Activated T-cell treated with anti-CD3 and anti-CD28 coated beads, Interleukin-2, amount 50 U/mL, for 24 hours (primary cell): ENCODE data around the gene SPINK6.

Source experiments
- DNase-seq: peaks from one replicate; pipeline ENCODE4 v3.0.0-alpha.2; 2020
- H3K27ac Mint-ChIP-seq: 2 replicates; pipeline ENCODE4 v1.8.0; 2020; ENCODE audit warnings: mild to moderate bottlenecking, mixed read lengths
- H3K27me3 Mint-ChIP-seq: 2 replicates; pipeline ENCODE4 v1.8.0; 2020; ENCODE audit warnings: mixed read lengths
- H3K36me3 Mint-ChIP-seq: 2 replicates; pipeline ENCODE4 v1.8.0; 2020; ENCODE audit warnings: low read depth, mixed read lengths
- H3K4me1 Mint-ChIP-seq: 2 replicates; pipeline ENCODE4 v1.8.0; 2020; ENCODE audit warnings: low read depth, mixed read lengths
- H3K4me3 Mint-ChIP-seq: 2 replicates; pipeline ENCODE4 v1.8.0; 2020; ENCODE audit warnings: mild to moderate bottlenecking, moderate library complexity, mixed read lengths
- H3K9me3 Mint-ChIP-seq: 2 replicates; pipeline ENCODE4 v1.8.0; 2020; ENCODE audit warnings: mixed read lengths

The SPINK6 gene, protein sequence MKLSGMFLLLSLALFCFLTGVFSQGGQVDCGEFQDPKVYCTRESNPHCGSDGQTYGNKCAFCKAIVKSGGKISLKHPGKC

DNA sequence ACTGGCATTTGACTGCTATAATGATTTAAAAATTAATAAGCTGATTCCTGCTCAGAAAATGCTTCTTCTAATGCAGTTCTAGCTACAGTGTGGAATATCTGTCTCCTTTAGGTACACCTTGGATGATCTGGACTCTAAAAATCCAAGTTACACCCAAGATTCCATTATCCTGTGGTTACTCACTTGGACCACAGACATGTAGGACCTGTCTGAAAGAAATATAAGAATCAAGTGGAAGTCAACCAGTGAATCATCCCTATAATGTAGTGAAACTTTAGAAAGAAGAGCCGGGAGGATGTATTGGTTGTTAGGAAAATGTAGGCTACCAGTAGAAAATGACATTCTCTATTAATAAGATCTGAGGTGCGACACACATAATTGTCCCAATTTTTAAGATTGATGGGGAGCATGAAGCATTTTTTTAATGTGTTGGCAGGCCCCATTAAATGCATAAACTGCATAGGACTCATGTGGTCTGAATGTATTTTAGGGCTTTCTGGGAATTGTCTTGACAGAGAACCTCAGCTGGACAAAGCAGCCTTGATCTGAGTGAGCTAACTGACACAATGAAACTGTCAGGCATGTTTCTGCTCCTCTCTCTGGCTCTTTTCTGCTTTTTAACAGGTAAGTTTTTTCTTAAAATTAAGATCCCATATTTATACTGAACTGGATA, at the start of gene SPINK6:
Gene SPINK6, plus strand, starts transcription at position 512 of the 673 bp plus-strand sequence. Its CDS starts 55 bp downstream, at position 567.
- Mint-ChIP-seq H3K9me3 (no peaks in the 10 kb centered on the region), H3K27ac (no peak within 1 kb of the TSS), H3K4me1 (no peaks in the 10 kb centered on the region), H3K36me3 (no peaks in the 10 kb centered on the region), H3K4me3 (no peak within 1 kb of the TSS), H3K27me3 (peaks cover 4% of the 10 kb centered on the region)
- no peak for DNase-seq

DNA sequence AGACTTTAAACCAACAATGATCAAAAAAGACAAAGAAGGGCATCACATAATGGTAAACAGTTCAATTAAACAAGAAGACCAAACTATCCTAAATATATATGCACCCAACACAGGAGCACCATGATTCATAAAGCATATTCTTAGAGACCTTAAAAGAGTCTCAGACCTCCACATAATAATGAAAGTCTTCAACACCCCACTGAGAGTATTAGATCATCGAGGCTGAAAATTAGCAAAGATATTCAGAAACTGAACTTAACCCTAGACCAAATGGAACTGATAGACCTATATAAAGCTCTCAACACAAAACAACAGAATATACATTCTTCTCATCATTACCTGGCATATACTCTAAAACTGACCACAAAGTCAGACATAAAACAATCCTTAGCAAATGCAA, 46.2 kb upstream of the SPINK6 start:
- Mint-ChIP-seq H3K9me3 (peaks cover 5% of the 10 kb centered on the region), H3K4me1 (peaks cover 5% of the 10 kb centered on the region), H3K27me3 (peaks cover 4% of the 10 kb centered on the region), H3K4me3 (no peak overlapping the region), H3K36me3 (no peaks in the 10 kb centered on the region), H3K27ac (no peak overlapping the region)
- no peak for DNase-seq

GRCh38 chr5:148162038-148162437, 40.8 kb upstream of the SPINK6 start:
- no peak for DNase-seq
- Mint-ChIP-seq H3K27ac (no peak overlapping the region), H3K4me1 (no peaks in the 10 kb centered on the region), H3K27me3 (peaks cover 4% of the 10 kb centered on the region), H3K36me3 (no peaks in the 10 kb centered on the region), H3K4me3 (no peak overlapping the region), H3K9me3 (no peaks in the 10 kb centered on the region)

- no peak overlapping the region for H3K27ac Mint-ChIP-seq
- no peak overlapping the region for H3K4me3 Mint-ChIP-seq
- no peaks in the 10 kb centered on the region for H3K36me3 Mint-ChIP-seq
- H3K4me1 Mint-ChIP-seq = no peaks in the 10 kb centered on the region
- no peak for DNase-seq
- H3K27me3 Mint-ChIP-seq = peaks cover 4% of the 10 kb centered on the region
- H3K9me3 Mint-ChIP-seq = no peaks in the 10 kb centered on the region
These were observed 39.5 kb upstream of the SPINK6 start for GRCh38 chr5:148163345-148163744.

DNA sequence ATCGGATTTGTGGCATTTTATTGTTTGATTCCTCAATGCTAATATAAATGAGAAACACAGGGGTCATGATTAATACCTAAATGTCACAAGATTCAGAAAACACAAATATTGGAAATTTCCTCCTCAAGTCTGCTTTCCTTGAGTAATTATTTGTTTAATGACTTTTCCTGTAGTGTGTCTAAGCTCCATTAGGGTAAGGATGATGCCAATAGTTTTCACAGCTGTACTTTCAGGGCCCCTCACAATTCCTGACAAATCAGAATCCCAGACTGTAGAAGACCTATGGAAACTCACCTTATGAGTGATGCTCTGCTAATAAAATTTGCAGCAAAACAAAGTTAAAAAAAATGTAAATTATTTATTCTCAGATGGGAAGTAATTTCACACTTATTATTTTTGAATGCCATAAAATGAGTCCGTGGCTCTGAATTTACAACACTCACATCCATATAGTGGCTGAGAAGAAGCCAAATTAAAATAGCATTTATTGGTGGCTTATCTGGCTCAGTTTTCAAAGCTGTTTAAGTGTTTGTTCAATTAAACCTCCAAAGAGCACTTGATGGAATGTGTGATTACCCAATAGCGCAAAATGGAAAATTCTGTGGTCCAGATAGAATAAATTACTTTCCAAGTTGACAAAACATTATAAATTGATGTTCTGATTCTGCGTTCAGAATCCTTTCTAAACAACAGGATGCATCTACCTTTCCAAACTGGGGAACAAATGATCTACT, 36.1 kb upstream of the SPINK6 start:
- no peaks in the 10 kb centered on the region for H3K27me3 Mint-ChIP-seq
- no peaks in the 10 kb centered on the region for H3K9me3 Mint-ChIP-seq
- no peak overlapping the region for H3K27ac Mint-ChIP-seq
- no peaks in the 10 kb centered on the region for H3K4me1 Mint-ChIP-seq
- no peaks in the 10 kb centered on the region for H3K36me3 Mint-ChIP-seq
- DNase-seq = no peak
- H3K4me3 Mint-ChIP-seq = no peak overlapping the region

GRCh38 chr5:148168246-148168645, 34.6 kb upstream of the SPINK6 start, which contains the start of gene SPINK14:
Gene SPINK14, plus strand, starts transcription at chr5:148168546. Its CDS starts 1,187 bp downstream, at chr5:148169733.
- no peak within 1 kb of the TSS for H3K27ac Mint-ChIP-seq

GRCh38 chr5:148172377-148172776, 30.5 kb upstream of the SPINK6 start:
- DNase-seq = no peak
- no peaks in the 10 kb centered on the region for H3K36me3 Mint-ChIP-seq
- H3K27ac Mint-ChIP-seq = no peak overlapping the region
- H3K4me1 Mint-ChIP-seq = no peaks in the 10 kb centered on the region
- H3K27me3 Mint-ChIP-seq = peaks cover 10% of the 10 kb centered on the region
- no peaks in the 10 kb centered on the region for H3K9me3 Mint-ChIP-seq
- H3K4me3 Mint-ChIP-seq = no peak overlapping the region

More at GRCh38 chr5:148168246-148168645, 34.6 kb upstream of the SPINK6 start, which contains the start of gene SPINK14:
- H3K27me3 Mint-ChIP-seq = peaks cover 3% of the 10 kb centered on the region
- no peaks in the 10 kb centered on the region for H3K36me3 Mint-ChIP-seq
- no peaks in the 10 kb centered on the region for H3K4me1 Mint-ChIP-seq
- no peak for DNase-seq
- no peaks in the 10 kb centered on the region for H3K9me3 Mint-ChIP-seq
- no peak within 1 kb of the TSS for H3K4me3 Mint-ChIP-seq

DNA sequence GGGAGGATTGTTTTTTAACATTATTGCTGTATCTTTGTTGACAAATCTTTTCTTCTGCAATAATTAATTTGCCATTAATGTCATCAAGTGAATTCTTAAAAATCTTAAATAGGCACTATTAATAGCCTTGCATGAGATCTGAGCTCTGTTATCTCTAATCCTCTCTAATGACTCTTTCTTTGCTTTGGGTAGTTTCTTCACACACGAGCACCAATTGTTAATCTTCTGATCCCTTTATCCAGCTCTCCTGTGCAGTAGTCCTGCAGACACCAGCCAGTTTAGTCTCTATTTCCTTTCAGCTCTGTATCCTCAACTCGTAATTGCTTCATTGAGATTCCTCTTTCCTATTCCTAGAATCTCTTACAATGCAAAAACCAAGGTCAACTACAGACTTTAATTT, 26.4 kb upstream of the SPINK6 start:
- Mint-ChIP-seq H3K4me1 (no peaks in the 10 kb centered on the region), H3K27me3 (peaks cover 19% of the 10 kb centered on the region), H3K4me3 (no peak overlapping the region), H3K27ac (no peak overlapping the region), H3K36me3 (no peaks in the 10 kb centered on the region), H3K9me3 (no peaks in the 10 kb centered on the region)
- DNase-seq = no peak

GRCh38 chr5:148177207-148177606, 25.6 kb upstream of the SPINK6 start:
- H3K36me3 Mint-ChIP-seq = no peaks in the 10 kb centered on the region
- H3K4me3 Mint-ChIP-seq = no peak overlapping the region
- no peaks in the 10 kb centered on the region for H3K9me3 Mint-ChIP-seq
- H3K4me1 Mint-ChIP-seq = no peaks in the 10 kb centered on the region
- peaks cover 19% of the 10 kb centered on the region for H3K27me3 Mint-ChIP-seq
- H3K27ac Mint-ChIP-seq = no peak overlapping the region
- no peak for DNase-seq

DNA sequence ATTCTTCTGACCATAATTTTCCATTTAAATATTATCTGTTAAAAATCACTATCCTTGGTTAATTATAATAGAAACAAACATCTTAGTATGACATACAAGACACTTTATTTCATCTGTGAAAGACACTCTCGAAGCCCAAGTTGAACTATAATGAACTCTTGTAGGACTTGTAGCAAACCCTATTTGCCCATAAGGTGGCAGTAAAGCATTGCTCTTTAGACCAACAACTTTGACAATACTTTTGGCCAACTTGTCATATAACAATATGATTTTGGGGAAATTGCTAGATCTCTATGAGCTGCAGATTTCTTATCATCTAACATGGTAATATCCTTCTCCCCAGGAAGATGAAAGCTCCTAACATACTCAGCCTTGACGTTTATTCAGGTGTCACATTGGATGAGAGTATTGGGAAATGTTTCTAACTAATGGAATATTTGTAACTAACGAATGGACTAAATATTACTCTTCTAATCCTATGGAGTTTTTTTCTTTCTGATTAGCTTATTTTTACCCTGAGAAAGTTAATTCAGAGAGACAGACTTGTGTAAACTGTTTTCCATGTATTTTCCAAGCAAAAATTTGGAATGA, 23.5 kb upstream of the SPINK6 start:
- H3K4me1 Mint-ChIP-seq = no peaks in the 10 kb centered on the region
- H3K36me3 Mint-ChIP-seq = no peaks in the 10 kb centered on the region
- no peak overlapping the region for H3K4me3 Mint-ChIP-seq
- H3K27ac Mint-ChIP-seq = no peak overlapping the region
- no peaks in the 10 kb centered on the region for H3K9me3 Mint-ChIP-seq
- no peak for DNase-seq
- H3K27me3 Mint-ChIP-seq = peaks cover 18% of the 10 kb centered on the region

DNA sequence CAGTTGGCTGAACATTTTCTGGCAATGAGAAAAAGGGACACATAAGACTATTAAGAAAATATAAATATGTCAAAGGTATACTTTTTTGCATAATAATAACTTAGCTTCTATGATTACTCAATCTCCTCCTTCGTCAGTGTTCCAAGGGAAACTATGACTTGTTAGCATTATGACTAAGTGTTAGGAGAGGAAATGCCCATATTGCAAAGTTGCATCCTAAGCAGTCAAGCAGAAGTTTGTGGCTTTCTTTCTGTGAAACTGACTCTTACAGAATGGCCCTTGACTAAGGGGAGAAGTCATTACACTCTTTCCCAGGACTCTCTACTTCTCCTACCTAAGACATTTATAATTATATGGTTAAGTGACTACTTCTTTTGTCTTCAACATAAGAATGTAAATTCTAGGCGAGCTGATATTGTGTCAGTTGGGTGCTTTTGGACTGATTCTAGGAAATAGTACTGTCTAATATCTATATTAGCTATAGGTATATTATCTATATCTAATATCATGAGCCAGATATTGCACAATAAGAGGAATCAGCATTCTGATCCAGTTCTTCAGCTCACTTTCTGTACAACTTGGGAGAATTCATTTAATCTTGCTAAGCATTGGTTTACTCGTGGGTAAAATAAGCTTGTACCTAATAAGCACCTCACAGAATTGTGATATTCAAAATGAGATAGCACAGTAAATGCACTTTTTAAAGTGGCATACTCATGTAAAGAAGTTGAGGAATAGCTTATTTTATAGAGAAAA, 16.4 kb upstream of the SPINK6 start:
- no peaks in the 10 kb centered on the region for H3K9me3 Mint-ChIP-seq
- DNase-seq = no peak
- no peak overlapping the region for H3K4me3 Mint-ChIP-seq
- H3K27ac Mint-ChIP-seq = no peak overlapping the region
- no peaks in the 10 kb centered on the region for H3K36me3 Mint-ChIP-seq
- H3K27me3 Mint-ChIP-seq = peaks cover 30% of the 10 kb centered on the region
- H3K4me1 Mint-ChIP-seq = peaks cover 9% of the 10 kb centered on the region

DNA sequence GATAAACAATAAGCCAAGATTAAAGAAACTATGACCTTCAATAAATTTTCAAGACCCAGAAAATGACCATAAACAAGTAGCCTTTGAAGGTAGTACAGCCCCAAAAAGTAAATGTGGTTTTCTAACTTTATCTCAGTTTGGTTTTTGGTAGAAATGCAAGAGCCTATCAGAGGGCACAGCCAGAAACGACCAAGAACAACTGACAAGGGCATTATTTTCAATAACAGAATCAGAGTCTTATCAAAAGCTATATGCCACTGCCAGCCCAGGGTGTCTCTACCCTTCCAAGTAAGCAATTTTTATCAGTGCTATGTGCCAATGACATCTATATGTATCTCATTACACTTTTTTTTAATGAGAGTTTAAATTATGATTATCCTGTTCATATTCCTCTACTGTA, 11.8 kb upstream of the SPINK6 start:
- Mint-ChIP-seq H3K27ac (no peak overlapping the region), H3K4me3 (no peak overlapping the region), H3K27me3 (peaks cover 17% of the 10 kb centered on the region), H3K4me1 (peaks cover 6% of the 10 kb centered on the region), H3K9me3 (no peaks in the 10 kb centered on the region), H3K36me3 (no peaks in the 10 kb centered on the region)
- no peak for DNase-seq

GRCh38 chr5:148193202-148193601, 9.6 kb upstream of the SPINK6 start:
- H3K4me1 Mint-ChIP-seq = no peaks in the 10 kb centered on the region
- H3K9me3 Mint-ChIP-seq = no peaks in the 10 kb centered on the region
- H3K36me3 Mint-ChIP-seq = no peaks in the 10 kb centered on the region
- no peak overlapping the region for H3K4me3 Mint-ChIP-seq
- no peak overlapping the region for H3K27ac Mint-ChIP-seq
- DNase-seq = no peak
- peaks cover 15% of the 10 kb centered on the region for H3K27me3 Mint-ChIP-seq

GRCh38 chr5:148201151-148201550, 1.7 kb upstream of the SPINK6 start:
- Mint-ChIP-seq H3K4me3 (no peak overlapping the region), H3K27me3 (peaks cover under 1% of the 10 kb centered on the region), H3K4me1 (no peaks in the 10 kb centered on the region), H3K9me3 (no peaks in the 10 kb centered on the region), H3K27ac (no peak overlapping the region), H3K36me3 (no peaks in the 10 kb centered on the region)
- DNase-seq = no peak
